Adrenal gland (tissue), 5 donors: Measurements from ENCODE around the gene ART3.

ENCODE experiments used
- CTCF ChIP-seq, 6 experiments: fragments of 450-650 bp in 4 of 6; fragments of 200-600 bp in 2 of 6; sonication (generic) in 1 of 6; IDR thresholded peaks; 1 replicate in 5 of 6; 2 replicates in 1 of 6; pipeline versions ENCODE4 v1.5.1 to v1.8.0; 2016 to 2021; ENCODE audit warnings: antibody characterized with exemption in 6 of 6, mild to moderate bottlenecking in 2 of 6, moderate library complexity in 1 of 6
- POLR2A ChIP-seq, 2 donors: fragments of 450-650 bp; IDR thresholded peaks; one replicate each; pipeline ENCODE4 v1.6.1; 2017; ENCODE audit warnings: antibody characterized with exemption in 2 of 2, mild to moderate bottlenecking in 2 of 2, moderate library complexity in 1 of 2
- donor health status: DM: no; HTN: no; CAD: no.

GRCh38 chr4:76156635-76157034 lies 82.1 kb downstream of the ART3 start:
- no peak for TF ChIP-seq CTCF (IDR thresholded peaks at IDR 0.05)
- TF ChIP-seq POLR2A (IDR thresholded peaks at IDR 0.05): no peak
